ENCODE results near the gene PCSK6.

- TF ChIP-seq CTCF (IDR thresholded peaks at IDR 0.05) (no peak), POLR2A (IDR thresholded peaks at IDR 0.05) (no peak)
Measured at GRCh38 chr15:101374326-101374725, 115.2 kb downstream of the PCSK6 start.

Measured in uterus (tissue), 2 donors.